AG04450 (cell line): Measurements from ENCODE around the gene MRPS10. TPM values are rescaled to one million over a fixed set of nuclear protein-coding genes. Genes with fewer than 3 reads are reported as not detected.
A peak's percentile ranks its signal among the peaks of the same experiment; 100 is the strongest.
"Not testable (repeated sequence)": the region's sequence is repeated elsewhere in the genome, so short reads cannot be mapped to it uniquely, and the experiment has no call there.

Experiments
- CTCF ChIA-PET: fragments of 300-600, 350-600 bp; formaldehyde crosslinking; extraction: SDS; loops from one replicate; lab custom pipeline; 2022; ENCODE audit warnings: antibody characterized with exemption, inconsistent platforms; lab: Charles Lee
- POLR2A ChIA-PET: fragments of 350-600 bp; formaldehyde crosslinking; extraction: SDS; loops from one replicate; lab custom pipeline; 2021; ENCODE audit warnings: antibody characterized with exemption, inconsistent platforms; lab: Yijun Ruan, JAX
- DNase-seq: peaks from one replicate; pipeline ENCODE4 v3.0.0-alpha.2; 2011; ENCODE audit warnings: low read depth, low spot score
- H3K27ac ChIP-seq: one replicate; pipeline ENCODE4 v1.5.1; 2012; ENCODE audit warnings: low read depth, low read length, control low read depth
- H3K27me3 ChIP-seq: one replicate; pipeline ENCODE4 v1.6.0; 2012; ENCODE audit warnings: low read length; ENCODE audit not compliant: control insufficient read depth, insufficient read depth
- H3K4me3 ChIP-seq: 2 replicates; pipeline ENCODE4 v1.5.1; 2011; ENCODE audit warnings: mild to moderate bottlenecking, low read depth, low read length, control low read depth
- H3K9me3 ChIP-seq: 2 replicates; pipeline ENCODE4 v1.5.1; 2012; ENCODE audit warnings: low read length; ENCODE audit not compliant: control insufficient read depth, insufficient read depth
- CTCF ChIP-seq: IDR thresholded peaks from 2 replicates; pipeline ENCODE4 v1.5.1; 2011; ENCODE audit warnings: low read depth, low read length, control low read depth, inconsistent platforms
- polyA plus RNA-seq: library from polyadenylated mRNA; depleted of rRNA; stranded (reverse); fragments of >200 nt; gene quantifications from 2 replicates; pipeline ENCODE4 v1.2.3, GENCODE V29; 2011

Gene MRPS10
- polyA plus RNA-seq, 1 experiment, result 63.2 TPM

GRCh38 chr6:42173101-42173500 is 44.6 kb downstream of the MRPS10 start, which contains the start of gene GUCA1A:
Gene GUCA1A (plus strand): TSS chr6:42173364. CDS start chr6:42173614, 250 bp downstream.
- peaks cover 6% of the 10 kb centered on the region for H3K27me3 ChIP-seq
- no peak within 1 kb of the TSS for H3K4me3 ChIP-seq
- CTCF ChIA-PET, result interaction anchor here (1.5 kb wide), 1 partner anchor 41 kb away, joined by 8 read pairs; no protein-coding TSS in a partner anchor
- no peak for TF ChIP-seq CTCF
- H3K9me3 ChIP-seq, result no peaks in the 10 kb centered on the region; the same call in 1 of the 2 replicates
- H3K27ac ChIP-seq, result no peak within 1 kb of the TSS
- no peak for DNase-seq
- POLR2A ChIA-PET, result no interaction called here

GRCh38 chr6:42171813-42172581 is 45.7 kb downstream of the MRPS10 start:
- no peak overlapping the region for H3K27ac ChIP-seq
- CTCF ChIA-PET, result interaction anchor here (0.7 to 1.5 kb wide), 2 partner anchors 42 to 104 kb away, joined by 8 to 10 read pairs; no protein-coding TSS in a partner anchor
- DNase-seq, result no peak
- H3K27me3 ChIP-seq, result peaks cover 3% of the 10 kb centered on the region
- no peak overlapping the region for H3K4me3 ChIP-seq
- no peak for TF ChIP-seq CTCF
- POLR2A ChIA-PET, result no interaction called here
- no peaks in the 10 kb centered on the region for H3K9me3 ChIP-seq

- H3K27me3 ChIP-seq, H3K9me3 ChIP-seq, DNase-seq, H3K4me3 ChIP-seq, POLR2A ChIA-PET, H3K27ac ChIP-seq: not testable (repeated sequence)
- CTCF ChIA-PET, result interaction anchor here (4.7 kb wide), 1 partner anchor 45 kb away, joined by 48 read pairs; no protein-coding TSS in a partner anchor
These were observed 47.9 kb downstream of the MRPS10 start for GRCh38 chr6:42169780-42170179.

GRCh38 chr6:42168650-42169049 is 49.0 kb downstream of the MRPS10 start:
- ChIA-PET CTCF (interaction anchor here (0.6 to 4.7 kb wide), 8 partner anchors 9 to 379 kb away, joined by 3 to 48 read pairs (median 3); no protein-coding TSS in a partner anchor), POLR2A (no interaction called here)
- DNase-seq, result no peak

More at GRCh38 chr6:42168650-42169049, 49.0 kb downstream of the MRPS10 start:
- no peaks in the 10 kb centered on the region for H3K9me3 ChIP-seq
- TF ChIP-seq CTCF, result peak; percentile 19
- no peak overlapping the region for H3K27ac ChIP-seq
- no peak overlapping the region for H3K4me3 ChIP-seq
- peaks cover 3% of the 10 kb centered on the region for H3K27me3 ChIP-seq
